Mucosa of gallbladder (tissue), 1 donor: ENCODE data around the gene TRABD. TPM values are rescaled to one million over a fixed set of nuclear protein-coding genes. Genes with fewer than 3 reads are reported as not detected.

Experiments
- DNase-seq: peaks from one replicate; pipeline ENCODE4 v3.0.0-alpha.2; 2020; ENCODE audit warnings: low spot score
- total RNA-seq: library from RNA; stranded (reverse); gene quantifications from one replicate; pipeline ENCODE4 v1.2.1, GENCODE V29; 2021
- donor health status: DM: no; HTN: no; CAD: no.

TRABD gene
- total RNA-seq, 1 donor from 2014 or later: 55.1 TPM

GRCh38 chr22:50186761-50187523 is 1.2 kb downstream of the TRABD start:
- DNase-seq: no peak

- no peak for DNase-seq
Measured at GRCh38 chr22:50188356-50188755, 2.6 kb downstream of the TRABD start.

DNA sequence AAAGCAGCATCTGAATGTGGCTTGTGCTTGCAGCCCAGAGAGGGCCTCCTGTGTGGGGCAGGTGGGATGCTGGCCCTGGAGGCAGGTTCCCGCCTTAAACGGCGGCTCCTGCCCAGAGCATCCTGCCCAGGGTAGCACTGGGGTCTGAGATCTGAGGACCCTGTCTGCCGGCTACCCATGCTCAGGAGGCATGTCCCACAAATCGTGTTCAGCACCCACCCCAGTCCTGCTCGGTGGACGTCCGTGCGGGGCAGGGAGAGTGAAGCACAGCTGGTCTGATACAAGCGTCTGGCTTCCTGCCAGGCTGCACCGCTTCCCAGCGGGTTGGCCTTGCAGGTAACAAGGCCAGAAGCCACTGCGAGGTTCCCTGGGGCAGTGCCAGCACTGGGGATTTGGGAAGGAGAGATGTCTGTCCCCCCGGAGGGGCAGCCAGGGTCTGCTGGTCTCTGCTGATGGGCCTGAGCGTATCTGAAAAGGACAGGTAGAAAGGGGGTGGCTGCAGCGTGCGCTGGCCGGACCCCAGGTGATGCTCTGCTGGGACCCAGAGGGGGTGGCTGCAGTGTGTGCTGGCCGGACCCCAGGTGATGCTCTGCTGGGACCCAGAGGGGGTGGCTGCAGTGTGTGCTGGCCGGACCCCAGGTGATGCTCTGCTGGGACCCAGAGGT is 3.6 kb downstream of the TRABD start:
- no peak for DNase-seq

GRCh38 chr22:50189849-50190181 is 4.1 kb downstream of the TRABD start:
- DNase-seq: no peak

- peak; percentile 76 for DNase-seq
Measured at GRCh38 chr22:50190182-50190940, 4.6 kb downstream of the TRABD start.

DNA sequence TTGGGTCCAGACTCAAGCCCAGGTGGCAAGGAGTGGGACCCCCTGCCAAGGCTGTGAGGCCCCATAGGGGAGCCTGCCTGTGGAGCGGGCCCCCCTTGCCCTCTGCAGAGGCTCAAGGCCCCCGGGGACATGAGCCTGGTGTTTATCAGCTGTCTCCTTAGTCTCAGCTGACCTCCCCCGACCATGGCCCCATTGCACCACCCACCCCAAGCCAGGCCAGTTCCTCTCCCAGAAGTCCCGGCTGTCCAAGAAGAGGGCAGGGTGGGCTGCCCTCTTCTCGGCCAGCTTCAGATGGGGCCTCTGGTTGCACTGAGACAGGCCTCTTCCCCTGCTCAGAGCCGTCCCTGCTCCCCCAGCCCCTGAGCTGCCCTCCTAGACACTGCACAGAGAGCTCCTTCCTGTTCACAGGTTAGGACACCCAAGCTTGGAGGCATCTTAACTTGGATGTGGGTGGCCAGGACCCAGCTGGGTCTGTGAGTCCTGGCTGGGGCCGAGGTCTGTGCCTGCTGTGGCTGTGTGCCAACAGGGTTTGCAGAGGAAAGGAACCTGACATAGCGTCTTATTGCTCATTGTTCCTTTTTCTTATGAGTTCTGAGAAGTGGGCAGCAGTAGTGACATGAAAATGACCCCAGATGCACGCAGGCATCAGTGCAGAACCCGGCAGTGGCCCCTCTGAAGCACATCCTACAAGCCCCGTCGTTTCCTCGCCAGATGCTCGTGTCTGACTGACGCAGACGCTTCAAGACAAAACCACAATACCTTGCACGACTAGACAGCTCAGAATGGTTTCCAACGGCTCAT is 5.4 kb downstream of the TRABD start:
- DNase-seq: peak; percentile 49

- no peak for DNase-seq
Measured at GRCh38 chr22:50192436-50193204, 6.9 kb downstream of the TRABD start.

- DNase-seq: no peak
Measured at GRCh38 chr22:50193621-50194020, 7.9 kb downstream of the TRABD start.

DNA sequence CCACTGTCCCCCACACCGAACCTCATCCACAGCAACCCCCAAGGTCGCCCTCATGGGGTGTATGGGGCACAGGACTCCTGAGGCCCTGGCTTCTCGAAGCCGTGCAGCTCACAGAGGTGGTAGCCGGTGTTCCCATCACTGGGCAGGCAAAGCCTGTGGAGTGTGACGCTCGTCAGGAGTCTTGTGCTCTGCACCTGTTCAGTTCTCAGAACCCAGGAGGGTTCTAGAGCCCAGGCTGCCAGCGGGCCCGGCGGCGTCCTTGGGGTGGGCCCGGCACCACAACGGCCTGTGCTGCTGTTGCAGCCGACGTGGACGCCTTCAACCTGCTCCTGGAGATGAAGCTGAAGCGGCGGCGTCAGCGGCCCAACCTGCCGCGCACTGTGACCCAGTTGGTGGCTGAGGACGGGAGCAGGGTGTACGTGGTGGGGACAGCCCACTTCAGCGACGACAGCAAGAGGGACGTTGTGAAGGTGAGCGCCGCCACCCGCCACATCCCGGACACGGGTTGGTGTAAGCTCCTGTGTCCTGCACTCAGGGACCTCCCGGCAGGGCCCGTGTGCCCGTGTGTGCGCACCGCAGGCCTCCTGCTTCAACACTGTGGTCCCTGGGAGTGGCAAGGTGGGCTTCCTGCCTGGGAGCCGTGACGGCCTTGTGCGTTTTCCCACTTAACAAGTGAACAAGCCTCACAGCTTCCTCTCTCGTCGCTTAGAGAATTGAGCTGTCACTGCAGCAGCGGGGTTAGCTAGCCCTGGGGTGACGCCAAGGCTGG is 8.5 kb downstream of the TRABD start:
- DNase-seq: no peak

DNA sequence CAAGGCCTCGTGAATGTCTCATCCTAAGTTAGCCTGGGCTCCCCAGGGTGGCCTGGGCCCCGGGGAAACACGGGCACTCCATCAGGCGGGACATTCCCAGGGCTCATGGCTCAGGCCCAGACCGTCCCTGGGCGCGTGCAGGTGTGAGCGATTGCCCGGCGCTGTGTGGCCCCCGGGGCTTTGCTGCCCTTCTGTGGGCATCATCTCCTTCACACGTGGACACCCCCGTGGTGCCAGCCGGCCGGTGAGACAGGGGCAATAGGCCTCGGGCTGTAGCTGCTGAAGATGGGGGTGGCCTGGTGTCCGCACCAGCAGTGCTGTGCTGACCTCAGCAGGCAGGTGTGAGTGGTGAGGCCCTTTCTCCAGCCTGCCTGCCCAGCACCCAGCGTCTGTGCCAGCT is 10.5 kb downstream of the TRABD start:
- DNase-seq: no peak

- no peak for DNase-seq
Measured at GRCh38 chr22:50197000-50197800, 11.5 kb downstream of the TRABD start.

DNA sequence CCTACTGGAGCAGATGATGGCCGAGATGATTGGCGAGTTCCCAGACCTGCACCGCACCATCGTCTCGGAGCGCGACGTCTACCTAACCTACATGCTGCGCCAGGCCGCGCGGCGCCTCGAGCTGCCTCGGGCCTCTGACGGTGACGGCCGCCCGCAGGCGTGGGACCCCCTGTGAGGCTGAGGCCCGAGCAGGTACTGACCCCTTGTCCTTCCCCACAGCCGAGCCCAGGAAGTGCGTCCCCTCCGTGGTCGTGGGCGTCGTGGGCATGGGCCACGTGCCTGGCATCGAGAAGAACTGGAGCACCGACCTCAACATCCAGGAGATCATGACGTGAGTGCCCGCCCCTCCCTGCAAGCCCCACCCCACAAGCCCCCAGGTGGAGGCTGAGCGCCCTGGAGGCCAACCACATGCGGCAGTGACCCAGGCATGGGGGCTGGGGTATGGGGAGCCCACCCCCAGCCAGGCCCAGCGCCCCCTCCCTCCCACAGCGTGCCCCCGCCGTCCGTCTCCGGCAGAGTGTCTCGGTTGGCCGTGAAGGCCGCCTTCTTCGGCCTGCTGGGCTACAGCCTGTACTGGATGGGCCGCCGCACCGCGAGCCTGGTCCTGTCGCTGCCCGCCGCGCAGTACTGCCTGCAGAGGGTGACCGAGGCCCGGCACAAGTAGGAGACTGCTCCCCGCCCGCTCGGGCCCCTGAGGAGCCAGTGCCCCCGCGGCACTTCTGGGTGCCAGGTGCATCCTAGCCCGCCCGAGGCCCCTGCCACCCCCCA is 12.3 kb downstream of the TRABD start:
- DNase-seq: no peak

GRCh38 chr22:50198624-50199017 is 12.9 kb downstream of the TRABD start:
- DNase-seq: no peak

DNA sequence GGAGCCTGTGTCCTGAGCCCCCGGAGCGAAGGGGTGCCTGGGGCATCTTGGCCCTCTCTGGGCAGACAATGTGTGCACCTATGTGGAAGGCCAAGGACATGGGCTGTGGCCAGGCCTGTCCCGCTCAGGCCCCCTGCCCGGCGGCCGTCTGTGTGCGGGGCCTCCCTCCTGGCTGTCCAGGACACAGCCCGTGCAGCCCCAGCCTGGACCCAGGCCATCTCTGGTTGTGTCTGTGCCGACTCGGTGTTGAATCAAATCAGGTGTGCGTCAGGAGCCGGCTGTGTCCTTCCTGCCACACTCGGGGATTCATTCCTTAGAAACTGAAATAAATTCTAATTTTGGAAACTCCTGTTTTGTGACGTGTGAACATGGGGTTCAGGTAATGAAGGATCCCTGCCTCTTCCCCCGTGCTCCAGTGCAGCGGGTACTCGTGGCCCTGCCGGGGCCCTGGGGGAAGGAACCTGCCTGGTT is 13.6 kb downstream of the TRABD start:
- DNase-seq: no peak

GRCh38 chr22:50199829-50200460 is 14.2 kb downstream of the TRABD start:
- DNase-seq: no peak

GRCh38 chr22:50200461-50201190 is 14.9 kb downstream of the TRABD start, which contains the start of gene SELENOO:
TSS of gene SELENOO (plus strand) at chr22:50201011. CDS start at chr22:50201037, 26 bp downstream.
- peak; percentile 90 for DNase-seq
